ENCODE data around the gene TXNDC16.

- TF ChIP-seq CTCF (IDR thresholded peaks at IDR 0.05; ENCODE audit: extremely low read depth in 1 of 2, insufficient read depth in 1 of 2, low read depth in 1 of 2, low read length in 2 of 2) (no peak), POLR2AphosphoS5 (IDR thresholded peaks at IDR 0.05; ENCODE audit: insufficient read depth, low read depth, low read length) (no peak), EZH2 (IDR thresholded peaks at IDR 0.05; ENCODE audit: borderline replicate concordance, low read depth, low read length, severe bottlenecking) (no peak), POLR2A (IDR thresholded peaks at IDR 0.05; ENCODE audit: low read depth, low read length) (no peak), MYC (IDR thresholded peaks at IDR 0.05; ENCODE audit: low read depth, low read length) (no peak), JUN (IDR thresholded peaks at IDR 0.05; ENCODE audit: borderline replicate concordance, insufficient read depth, insufficient read length, low read depth) (no peak), MAX (IDR thresholded peaks at IDR 0.05; ENCODE audit: insufficient read depth, insufficient read length) (no peak), GATA2 (IDR thresholded peaks at IDR 0.05; ENCODE audit: insufficient read depth, insufficient read length, low read depth, low read length) (no peak)
Measured at GRCh38 chr14:52395728-52396127, 156.6 kb downstream of the TXNDC16 start.
